Measurements from ENCODE around the gene BIN1. TPM values are rescaled to one million over a fixed set of nuclear protein-coding genes. Genes with fewer than 3 reads are reported as not detected.
A peak's percentile ranks its signal among the peaks of the same experiment; 100 is the strongest.

Gene BIN1
- total and polyA plus RNA-seq, 2 of the 4 experiments (the other 2 are of a cell fraction) = 18.1 to 25.7 TPM

- H4K8ac ChIP-seq (ENCODE audit: low read depth in 2 of 2, low read length in 2 of 2) = peak overlapping the region in 1 of 2 experiments; percentile 88; a peak in 2 of 4 replicates
- peak overlapping the region; percentile 43; the same call in 1 of the 2 replicates for H3K4ac ChIP-seq (ENCODE audit: low read depth, low read length)
- TF ChIP-seq NFE2L2 (IDR thresholded peaks at IDR 0.05; ENCODE audit: low read depth, low read length) (no peak), CHD1 (IDR thresholded peaks at IDR 0.05; ENCODE audit: low read depth, low read length) (no peak), FOS (IDR thresholded peaks at IDR 0.05; ENCODE audit: low read depth, low read length) (no peak), CEBPB (IDR thresholded peaks at IDR 0.05; ENCODE audit: low read depth, low read length) (no peak), RAD21 (IDR thresholded peaks at IDR 0.05; ENCODE audit: low read length) (no peak), SMC3 (IDR thresholded peaks at IDR 0.05; ENCODE audit: low read depth, low read length) (no peak)
- no peaks in the 10 kb centered on the region for H4K20me1 ChIP-seq (ENCODE audit: insufficient read depth, low read length)
- no peak overlapping the region for H2AFZ ChIP-seq (replicated peaks; ENCODE audit: low read length, poor library complexity)
- H2BK20ac ChIP-seq (ENCODE audit: low read depth, low read length) = no peak overlapping the region
- no peak overlapping the region for H3K9ac ChIP-seq (ENCODE audit: low read depth, low read length)
- intact Hi-C loops (cut with micrococcal nuclease) = no loop called here
- DNase-seq (no peak), ATAC-seq (ENCODE audit: low read depth) (no peak)
- H3K14ac ChIP-seq (replicated peaks; ENCODE audit: low read depth, low read length) = 0 out of 2 replicates have a peak overlapping the region, but pooled peaks have one; percentile 3
- H3K4me3 ChIP-seq (ENCODE audit: insufficient read depth, low read depth, low read length) = no peak overlapping the region
- no peak overlapping the region for H4K5ac ChIP-seq (ENCODE audit: low read depth, low read length)
- H2BK15ac ChIP-seq (ENCODE audit: low read depth, low read length) = 0 out of 3 replicates have a peak overlapping the region, but pooled peaks have one; percentile 59
- in situ Hi-C loops (cut with MboI; ENCODE audit: low sequenced_read_pairs) = no loop called here
- H3K27me3 ChIP-seq (ENCODE audit: control insufficient read depth, insufficient read depth, low read length) = no peaks in the 10 kb centered on the region; the same call in 1 of the 2 replicates
- H3K36me3 ChIP-seq (ENCODE audit: control insufficient read depth, insufficient read depth, low read length) = no peaks in the 10 kb centered on the region
- peak overlapping the region; percentile 49 for H4K91ac ChIP-seq (ENCODE audit: insufficient read depth, low read depth, low read length)
- H2AK9ac ChIP-seq (replicated peaks; ENCODE audit: low read depth, low read length, poor library complexity) = no peak overlapping the region
- no peak overlapping the region for H2BK120ac ChIP-seq (ENCODE audit: low read depth, low read length)
- no peaks in the 10 kb centered on the region for H3K9me3 ChIP-seq (ENCODE audit: control insufficient read depth, insufficient read depth, low read length)
- WGBS, 2 experiments (ENCODE audit: extremely low coverage in 2 of 2, insufficient read length in 1 of 2) = no CpG with 5 or more reads among the region's 4 CpGs
- dilution Hi-C loops (cut with HindIII; ENCODE audit: low sequenced_read_pairs, unreplicated experiment) = no loop called here
- H3K79me1 ChIP-seq (ENCODE audit: low read depth in 1 of 2, low read length in 2 of 2) = 0 out of 4 replicates have a peak, but pooled peaks cover 0 to 3% of the 10 kb centered on the region in 2 experiments
- ChIA-PET POLR2A (ENCODE audit: unreplicated experiment) (no interaction called here), CTCF (interaction anchor here (0.8 kb wide), 1 partner anchor 21 kb away, joined by 3 read pairs; no protein-coding TSS in a partner anchor)
- H3K4me1 ChIP-seq (ENCODE audit: control insufficient read depth, insufficient read depth, low read length) = peaks cover 17% of the 10 kb centered on the region
- BruUV-seq (replicated peaks) = no TSS peak
- H3K4me2 ChIP-seq (ENCODE audit: low read depth, low read length) = no peak overlapping the region
- no peak overlapping the region; the same call in 1 of the 2 replicates for H2AK5ac ChIP-seq (ENCODE audit: low read depth, low read length)
- peaks cover 16% of the 10 kb centered on the region for H3K9me1 ChIP-seq (ENCODE audit: insufficient read depth, low read length)
- no peak overlapping the region for H3K23ac ChIP-seq (ENCODE audit: low read depth, low read length)
- H3K56ac ChIP-seq (ENCODE audit: extremely low read depth, insufficient read depth, low read length) = no peak overlapping the region
- no peak overlapping the region for H3K27ac ChIP-seq (ENCODE audit: insufficient read depth, low read length)
- H2BK5ac ChIP-seq (ENCODE audit: low read depth, low read length, poor library complexity, severe bottlenecking) = no peak overlapping the region
- no peak overlapping the region for H3K18ac ChIP-seq (ENCODE audit: low read depth, low read length)
Observed at GRCh38 chr2:127142663-127143630, 36.0 kb upstream of the BIN1 start.

Measured in IMR-90 (cell line).